GM18517 (cell line): ENCODE data around the gene ARHGAP45.
"Not testable (repeated sequence)": the region's sequence is repeated elsewhere in the genome, so short reads cannot be mapped to it uniquely, and the experiment has no call there.

Experiments used
- ATAC-seq: cut with Tn5 transposase; IDR thresholded peaks from one replicate; pipeline ENCODE4 v1.9.1; 2021; ENCODE audit warnings: mild to moderate bottlenecking, moderate library complexity; ENCODE audit not compliant: unreplicated experiment

ARHGAP45 gene

DNA sequence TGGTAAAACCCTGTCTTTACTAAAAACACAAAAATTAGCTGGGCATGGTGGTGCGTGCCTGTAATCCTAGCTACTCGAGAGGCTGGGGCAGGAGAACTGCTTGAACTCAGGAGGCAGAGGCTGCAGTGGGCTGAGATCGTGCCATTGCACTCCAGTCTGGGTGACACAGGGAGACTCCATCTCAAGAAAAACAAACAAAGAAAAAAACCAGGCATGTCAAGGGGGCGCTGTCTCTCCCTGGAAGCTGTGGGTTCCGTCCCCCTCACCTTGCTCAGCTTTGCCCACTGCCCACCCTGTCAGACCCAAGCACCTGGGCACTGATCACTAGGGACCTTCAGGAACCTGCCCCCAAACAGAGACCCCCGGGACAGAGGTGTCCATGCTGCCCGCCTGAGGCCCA, 62.1 kb downstream of the ARHGAP45 start:
- ATAC-seq = not testable (repeated sequence)

DNA sequence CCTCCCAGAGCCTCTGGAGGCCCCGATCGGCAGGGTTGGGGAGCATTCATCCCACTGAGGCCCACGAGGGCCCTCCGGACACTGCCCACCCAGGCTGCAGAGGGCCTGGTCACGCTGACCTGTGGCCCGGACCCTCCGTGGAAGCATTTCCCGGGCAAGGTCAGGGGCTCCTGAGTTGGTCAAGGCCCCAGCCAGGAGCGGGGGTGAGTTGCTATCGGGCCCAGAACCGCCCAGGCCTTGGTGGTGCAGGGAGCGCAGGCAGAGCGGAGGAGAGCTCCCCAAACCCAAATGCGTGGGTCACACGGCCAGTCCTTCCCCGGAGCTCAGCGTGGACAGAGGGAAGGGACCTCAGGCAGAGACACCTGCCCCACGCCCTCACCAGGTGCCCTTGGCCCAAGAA, 62.6 kb downstream of the ARHGAP45 start:
- no peak for ATAC-seq

DNA sequence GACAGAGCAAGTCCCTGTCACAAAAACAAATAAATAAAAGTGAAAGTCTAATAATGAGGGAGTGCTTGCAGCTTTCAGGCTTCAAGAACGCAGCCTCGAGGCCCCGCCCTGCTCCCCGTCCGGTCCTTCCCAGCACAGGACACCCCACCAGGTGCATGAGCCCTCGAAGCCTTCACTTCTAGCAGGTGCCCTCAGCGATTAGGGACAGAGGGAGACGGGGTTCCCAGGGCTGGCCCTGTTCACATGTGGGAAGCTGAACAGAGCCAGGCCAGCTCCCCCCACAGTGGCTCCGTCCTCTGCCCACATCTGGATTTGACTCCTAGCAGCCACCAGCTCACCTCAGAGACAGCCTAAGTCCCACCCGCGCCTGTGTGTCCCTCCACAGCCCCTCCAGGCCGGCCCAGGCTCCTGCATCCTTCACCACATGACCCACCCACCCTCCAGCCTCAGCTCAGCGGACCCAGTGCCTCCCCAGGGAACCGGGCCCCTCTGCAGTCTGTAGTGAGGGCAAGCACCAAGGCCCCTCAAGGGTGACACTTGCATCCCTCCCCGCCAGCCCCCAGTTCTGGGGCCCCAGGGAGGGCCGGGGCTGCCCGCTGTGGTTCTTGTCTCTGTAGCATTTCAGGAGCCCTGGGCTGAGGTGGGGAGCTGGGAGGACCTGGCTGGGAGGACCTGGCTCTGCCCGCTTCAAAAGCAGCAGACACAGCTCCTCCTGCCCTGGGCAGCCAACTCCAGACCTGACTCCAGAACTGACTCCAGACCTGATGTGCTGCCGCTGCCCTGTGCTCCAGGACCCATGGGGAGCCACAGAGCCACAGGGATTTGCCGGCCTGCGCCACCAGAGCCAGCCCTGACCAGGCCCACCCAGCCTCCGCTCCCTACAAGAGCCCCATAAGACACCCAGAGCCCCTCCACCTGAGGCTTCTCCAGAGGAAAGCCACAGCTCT, 64.1 kb downstream of the ARHGAP45 start:
- ATAC-seq = no peak

DNA sequence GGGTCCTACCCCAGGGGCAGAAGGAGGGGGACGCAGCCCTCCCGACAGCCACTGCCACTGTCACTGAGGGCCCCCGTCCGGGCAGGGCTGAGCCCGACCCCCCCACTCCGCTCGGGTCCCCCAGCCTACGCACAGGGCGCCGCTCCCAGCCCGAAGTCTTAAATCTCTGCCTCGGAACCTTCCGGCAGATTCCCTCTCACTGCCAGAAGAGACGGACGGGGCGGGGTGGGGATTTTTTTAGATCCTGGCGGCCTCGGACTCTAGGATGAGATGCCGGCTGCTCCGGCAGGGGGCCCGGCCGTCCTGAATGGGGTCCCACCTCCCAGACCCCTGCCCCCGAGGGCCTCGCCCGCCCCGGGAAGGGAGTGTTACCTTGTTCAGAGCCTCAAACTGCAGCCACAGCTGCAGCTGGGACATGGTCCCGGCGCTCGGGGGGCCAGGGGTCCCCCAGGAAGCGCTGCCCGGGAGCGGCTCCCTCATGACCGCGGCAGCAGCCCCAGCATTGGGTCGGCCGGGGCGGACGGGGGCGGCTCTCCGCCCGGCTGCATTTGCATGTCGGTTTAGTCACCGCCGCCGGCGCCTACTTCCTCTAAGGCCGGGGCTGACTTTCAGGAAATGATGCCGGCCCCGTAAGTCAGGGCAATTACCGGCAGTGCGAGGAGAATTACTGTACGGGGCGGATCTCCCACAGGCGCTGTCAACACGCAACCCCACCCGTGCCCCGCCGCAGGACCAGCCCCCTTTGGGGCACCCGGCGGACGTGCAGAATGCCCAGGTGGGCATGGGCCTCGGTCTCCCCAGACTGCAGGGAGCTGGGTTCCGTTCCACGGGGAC, 65.0 kb downstream of the ARHGAP45 start:
- ATAC-seq = peak; percentile 50

DNA sequence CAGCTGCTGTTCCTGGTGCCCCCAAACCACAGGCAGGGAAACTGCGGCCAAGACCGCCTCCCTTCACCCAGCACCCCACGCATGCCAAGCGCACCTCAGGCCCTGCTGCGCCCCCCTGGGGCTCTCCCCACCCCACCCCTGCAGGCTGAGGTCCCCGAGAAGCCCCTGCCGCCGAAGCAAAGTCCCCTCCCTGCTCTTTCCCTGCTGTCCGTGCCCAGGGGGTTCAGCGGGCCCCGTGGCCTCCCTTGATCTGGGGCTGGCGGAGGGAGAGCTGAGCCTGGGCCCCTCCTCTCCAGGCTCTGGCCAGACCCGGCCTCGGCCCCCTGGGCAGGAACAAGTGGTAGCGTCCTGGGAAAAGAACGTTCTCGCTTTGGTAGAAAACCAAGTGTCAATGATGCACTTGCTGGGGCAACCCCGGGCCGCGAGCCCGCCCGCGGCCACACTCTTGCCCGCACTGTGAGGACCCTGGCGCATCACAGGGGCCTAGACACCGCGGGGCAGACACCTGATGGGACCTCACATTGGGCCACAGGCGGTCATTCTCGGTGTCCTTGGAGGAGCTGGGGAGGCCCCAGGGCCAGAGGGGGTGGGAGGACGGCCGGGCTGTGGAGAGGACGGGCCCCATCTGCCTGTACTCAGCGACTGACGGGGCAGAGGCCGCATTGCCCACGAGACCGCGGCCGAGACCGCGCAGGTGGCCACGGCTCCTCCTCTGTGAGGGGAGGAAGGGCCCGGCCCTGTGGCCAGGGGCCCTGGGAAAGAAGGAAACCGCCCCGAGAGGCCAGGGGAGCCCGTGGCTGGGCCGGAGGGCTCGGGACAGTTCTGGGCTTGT, 65.8 kb downstream of the ARHGAP45 start:
- no peak for ATAC-seq

DNA sequence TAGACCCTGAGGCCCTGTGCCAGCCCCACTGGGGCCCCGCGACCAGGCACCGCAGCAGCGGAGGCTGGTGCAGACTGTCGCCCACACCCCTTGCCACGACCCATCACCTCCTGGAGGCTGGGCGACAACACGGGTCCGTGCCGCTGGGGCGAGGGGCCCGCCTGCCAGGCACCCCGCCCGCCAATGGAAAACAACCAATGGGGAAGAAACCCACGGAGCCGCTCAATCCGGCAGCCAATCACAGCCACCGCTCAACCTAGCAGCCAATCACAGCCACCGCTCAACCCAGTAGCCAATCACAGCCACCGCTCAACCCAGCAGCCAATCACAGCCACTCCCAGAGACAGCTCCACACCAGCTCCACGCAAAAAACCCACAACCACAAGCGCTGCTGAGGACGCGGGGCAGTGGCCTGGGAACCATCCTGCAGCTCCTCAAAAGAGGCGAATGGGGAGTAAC, 66.5 kb downstream of the ARHGAP45 start:
- no peak for ATAC-seq

DNA sequence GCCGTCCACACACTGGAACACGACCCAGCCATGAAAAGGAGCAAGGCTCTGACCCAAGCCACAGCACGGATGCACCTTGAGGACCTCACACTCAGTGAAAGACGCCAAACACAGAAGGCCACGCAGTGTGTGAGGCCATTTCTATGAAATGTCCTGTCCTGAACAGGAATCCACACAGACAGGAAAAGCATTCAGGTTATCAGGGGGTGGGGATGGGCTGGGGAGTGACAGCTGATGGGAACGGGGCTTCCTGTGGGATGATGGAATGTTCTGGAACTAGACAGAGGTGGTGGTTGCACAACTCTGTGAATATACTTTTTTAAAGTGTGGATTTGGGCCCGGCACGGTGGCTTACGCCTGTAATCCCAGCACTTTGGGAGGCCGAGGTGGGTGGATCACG, 67.5 kb downstream of the ARHGAP45 start:
- no peak for ATAC-seq

DNA sequence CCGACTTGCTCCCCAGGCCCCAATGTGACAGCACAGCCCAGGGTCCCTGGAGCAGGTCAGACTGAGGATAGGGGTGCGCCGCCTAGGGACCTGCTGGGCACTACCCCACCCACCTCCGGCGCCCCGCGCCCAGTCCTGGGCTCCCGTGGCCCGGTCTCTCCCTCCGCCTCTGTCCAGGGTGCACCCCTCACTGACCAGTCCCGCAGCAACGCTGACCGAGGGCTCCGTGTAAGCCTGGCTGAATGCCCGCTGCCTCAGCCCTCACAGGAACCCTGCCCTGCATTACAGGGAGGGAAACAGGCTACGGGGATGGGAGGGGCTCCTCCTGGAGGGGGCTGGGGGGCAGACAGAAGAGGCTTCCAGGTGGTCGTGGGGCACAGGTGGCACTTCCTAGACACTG, 68.5 kb downstream of the ARHGAP45 start:
- ATAC-seq = no peak

DNA sequence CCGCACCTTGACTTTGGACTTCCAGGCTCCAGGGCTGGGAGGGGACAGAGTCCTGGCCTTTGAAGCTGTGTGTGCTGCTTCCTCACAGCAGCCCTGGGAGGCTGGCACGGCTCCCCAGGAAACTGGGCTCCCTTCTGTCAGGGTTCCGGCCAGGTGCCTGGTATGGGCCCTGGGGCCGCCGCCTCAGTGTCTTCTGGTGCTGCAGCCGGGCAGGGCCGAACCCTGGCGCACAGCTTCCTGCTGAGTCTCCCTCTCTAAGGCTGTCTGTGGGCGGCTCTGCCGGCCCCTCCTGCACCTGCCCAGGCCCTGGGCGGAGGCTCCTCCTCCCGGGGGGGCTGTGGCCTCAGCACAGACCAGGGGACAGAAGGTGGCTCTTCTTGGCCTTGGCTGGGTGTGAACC, 69.2 kb downstream of the ARHGAP45 start:
- no peak for ATAC-seq
